ENCODE data around the gene ICE1.
A peak's percentile ranks its signal among the peaks of the same experiment; 100 is the strongest.
"Not testable (repeated sequence)": the region's sequence is repeated elsewhere in the genome, so short reads cannot be mapped to it uniquely, and the experiment has no call there.

The ICE1 gene

DNA sequence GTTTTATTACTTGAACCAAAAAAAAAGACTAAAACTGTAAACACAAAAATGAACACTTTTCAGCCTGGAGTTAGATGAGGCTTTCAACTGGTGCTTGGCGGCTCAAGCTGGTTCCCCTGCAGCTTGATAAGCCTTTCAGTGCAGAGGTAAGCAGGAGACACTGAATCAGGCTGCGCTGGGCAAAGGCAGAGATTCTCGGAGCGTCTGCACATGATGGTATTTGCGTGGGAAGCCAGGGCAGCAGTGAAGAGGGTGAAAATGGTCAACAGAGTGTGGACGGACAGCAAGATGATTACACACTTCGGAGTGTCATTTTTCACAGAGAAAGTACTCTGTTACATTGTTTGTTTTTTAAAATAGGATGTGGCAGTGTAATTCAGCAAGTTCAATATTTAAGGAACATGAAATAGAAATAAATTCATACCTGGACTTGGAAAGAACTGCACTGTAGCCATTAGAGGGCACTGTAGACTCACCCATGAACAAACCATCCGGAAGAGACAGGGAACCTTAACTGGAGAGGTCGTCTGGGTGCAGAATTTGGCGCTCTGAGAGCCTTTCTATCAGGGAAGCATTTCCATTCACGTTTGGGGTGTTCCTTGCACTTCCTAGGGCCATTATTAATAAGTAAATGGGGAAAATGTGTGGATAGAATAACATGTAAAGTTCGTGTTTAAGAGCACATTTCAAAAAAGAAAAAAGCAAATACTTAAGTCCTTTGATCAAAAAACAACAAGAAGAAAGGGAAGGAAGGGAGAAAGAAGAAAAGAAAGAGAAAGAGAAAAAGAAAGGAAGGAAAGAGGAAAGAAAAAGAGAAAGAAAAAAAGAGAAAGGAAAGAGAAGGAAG is 69.8 kb downstream of the ICE1 start:
- peak; percentile 56 for DNase-seq

DNA sequence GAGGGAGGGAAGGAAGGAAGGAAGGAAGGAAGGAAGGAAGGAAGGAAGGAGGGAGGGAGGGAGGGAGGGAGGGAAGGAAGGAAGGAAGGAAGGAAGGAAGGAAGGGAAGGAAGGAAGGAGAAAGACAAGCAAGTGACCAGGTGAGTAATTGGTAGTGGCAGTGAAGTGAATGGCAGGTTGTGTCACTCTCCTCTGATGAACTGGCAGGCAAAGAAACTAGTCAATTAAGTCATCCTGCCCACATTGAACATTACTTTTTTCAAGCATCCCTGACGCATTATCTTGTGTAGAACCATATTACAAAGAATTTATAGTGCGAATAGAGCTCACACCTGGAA is 70.4 kb downstream of the ICE1 start:
- not testable (repeated sequence) for DNase-seq

DNA sequence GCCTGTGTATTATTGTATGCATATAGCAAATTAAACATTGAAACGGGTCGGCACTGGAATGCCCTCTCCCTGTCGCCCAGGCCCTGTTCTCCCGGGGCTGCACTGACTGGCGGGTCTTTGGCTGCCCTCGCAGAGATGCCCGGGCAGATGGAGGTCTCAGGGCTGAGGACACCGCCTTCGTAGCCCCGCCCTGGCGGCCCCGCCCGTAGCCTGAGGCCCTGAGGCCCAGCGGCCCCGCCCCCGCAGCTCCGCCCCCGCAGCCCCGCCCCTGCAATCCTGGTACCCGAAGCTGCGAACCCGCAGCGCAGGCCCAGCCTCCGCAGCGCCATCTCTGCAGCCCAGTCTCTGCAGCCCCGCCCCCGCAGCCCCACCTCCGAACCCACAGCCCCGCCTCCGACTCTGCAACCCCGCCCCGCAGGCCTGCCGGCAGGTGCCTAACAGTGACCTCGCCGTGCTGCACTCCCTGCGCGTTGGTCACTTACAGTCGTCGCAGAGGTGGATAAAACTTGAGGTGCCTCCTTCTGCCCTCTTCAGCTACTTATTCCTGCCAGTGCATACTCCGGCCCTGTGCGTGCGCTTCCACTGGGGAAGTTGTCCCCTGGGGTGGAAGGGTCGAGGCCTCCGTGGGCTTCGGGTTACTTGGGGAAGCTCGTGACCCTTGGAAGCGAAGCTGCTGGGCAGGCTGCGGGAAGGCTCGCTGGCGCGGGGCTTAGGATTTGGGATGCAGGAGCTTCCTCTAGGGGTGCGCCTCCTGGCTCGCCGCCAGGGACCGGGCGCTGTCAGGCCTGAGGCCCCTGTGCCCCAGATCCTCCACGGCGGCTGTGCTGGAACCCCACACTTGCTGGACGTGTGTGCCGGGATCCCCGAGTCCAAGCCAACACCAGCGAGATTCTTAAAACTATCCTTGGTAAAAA is 72.3 kb downstream of the ICE1 start:
- peak; percentile 85 for DNase-seq

DNA sequence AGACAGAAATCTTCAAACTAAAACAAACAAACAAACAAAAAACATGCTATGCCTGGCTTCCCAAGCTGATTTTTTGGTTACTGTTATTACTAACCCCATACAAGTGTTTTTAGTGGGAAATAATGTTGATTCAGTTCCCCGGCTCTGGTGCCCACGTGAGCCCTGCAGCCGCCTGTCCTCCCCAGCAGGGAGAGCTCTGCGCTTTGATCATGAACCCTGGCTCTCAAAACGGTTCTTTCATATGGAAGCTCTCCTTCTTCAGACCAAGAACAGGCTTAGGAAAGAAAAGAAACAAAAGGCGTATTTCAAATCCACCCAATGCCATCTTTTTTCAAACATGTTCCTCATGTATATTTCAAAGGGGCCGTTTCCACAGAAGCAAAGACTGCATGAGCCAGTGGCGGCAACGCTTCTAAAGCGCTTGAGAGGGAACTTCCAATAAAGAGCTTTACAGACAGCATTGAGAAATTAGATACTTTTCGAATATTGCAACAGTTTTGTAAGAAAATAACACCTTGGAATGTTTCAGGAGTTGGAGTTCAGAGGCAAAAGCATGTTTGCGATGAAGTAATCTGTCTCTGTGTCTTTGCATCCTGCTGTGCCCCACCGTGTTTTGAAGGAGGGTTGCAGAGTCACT is 74.8 kb downstream of the ICE1 start:
- peak; percentile 36 for DNase-seq

DNA sequence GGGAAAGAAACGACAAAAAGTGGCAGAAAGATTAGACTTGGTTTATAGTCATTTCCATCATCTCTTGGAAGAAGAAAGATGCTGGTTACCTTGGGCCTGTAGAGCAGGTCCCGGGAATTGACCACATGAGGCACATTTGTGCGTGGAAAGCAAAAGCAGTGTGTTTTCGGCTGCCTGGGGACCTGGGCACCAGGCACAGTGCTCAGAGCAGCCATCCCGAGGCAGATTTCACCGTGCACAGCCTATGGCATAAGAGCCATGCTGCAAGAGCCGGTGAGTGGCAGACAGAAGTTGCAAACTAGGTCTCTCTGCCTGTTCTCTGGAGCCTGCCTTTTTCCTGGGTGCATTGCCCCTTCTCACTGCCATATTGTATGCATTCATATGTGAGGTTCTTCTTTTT is 77.0 kb downstream of the ICE1 start:
- no peak for DNase-seq

DNA sequence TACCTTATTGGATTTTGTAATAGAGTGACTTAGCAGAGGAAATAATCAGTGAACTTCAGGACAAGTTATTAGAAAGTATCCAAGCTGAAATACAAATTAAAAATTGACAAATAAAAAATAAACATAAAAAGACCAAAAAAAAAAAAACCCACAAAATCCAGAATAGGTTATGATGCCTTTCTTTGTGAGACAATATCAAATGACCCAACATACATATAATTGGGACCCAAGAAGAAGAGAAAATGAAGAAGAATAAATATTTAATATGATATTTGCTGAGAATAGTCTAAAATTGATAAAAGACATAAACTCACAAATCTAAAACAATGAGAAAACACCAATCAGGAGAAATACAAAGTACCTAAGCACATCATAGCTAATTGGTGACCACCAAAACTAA is 81.8 kb downstream of the ICE1 start:
- no peak for DNase-seq

DNA sequence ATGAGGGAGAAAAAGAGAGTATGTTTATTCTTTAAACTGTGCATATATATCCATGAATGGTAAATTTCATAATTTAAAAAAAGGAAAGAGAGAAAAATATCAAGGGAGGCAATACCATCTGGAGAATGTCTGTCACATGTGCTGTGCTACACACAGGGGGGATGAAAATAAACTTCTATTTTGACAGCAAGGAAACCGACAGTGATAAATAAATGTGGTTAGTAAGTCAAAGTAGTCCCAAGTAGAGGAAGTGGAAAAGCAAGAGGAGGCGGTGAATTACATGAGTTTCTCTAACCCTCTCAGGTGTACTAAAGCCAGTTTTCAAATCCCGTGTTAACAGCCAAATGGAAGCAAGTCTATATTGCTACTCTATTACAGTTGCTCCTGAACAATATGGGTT is 83.3 kb downstream of the ICE1 start:
- DNase-seq: no peak

DNA sequence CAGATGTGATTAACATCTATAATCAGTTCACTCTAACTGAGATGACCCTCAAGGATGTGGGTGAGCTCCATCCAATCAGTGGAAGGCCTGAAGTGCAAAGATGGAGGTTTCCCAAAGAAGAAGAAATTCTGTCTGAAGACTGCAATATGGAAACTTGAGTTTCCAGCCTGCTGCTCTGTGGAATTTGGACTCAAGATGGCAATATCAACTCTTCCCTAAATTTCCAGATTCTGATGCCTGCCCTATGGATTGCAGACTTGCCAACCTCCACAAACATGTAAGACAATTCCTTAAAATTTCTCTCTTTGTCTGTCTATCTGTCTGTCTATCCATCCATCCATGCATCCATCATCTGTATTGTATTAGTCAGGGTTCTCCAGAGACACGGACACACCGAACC is 85.9 kb downstream of the ICE1 start:
- DNase-seq: no peak

DNA sequence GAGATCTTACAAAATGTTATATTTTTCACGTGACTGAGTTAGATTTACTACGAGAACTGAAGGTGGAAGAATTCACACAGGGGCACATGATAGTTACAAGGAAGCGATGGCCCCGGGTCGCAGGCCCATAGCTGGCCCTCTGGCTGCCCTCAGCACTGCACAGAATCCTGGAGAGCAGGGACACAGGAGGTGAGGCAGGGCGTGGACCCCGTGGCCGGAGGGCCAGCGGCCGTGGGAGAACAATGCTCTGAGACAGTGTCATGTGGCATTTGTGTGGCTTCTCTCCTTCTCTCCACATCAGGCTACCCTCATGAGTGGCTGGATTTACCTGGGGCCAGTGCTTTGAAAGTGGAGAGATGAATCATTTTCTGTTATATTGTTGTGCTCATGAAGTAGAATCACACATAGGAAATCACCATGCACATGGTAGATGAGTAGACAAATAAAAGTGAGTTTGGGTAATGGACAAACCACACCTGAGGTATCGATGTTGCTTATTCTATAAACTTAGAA is 89.5 kb downstream of the ICE1 start:
- no peak for DNase-seq

DNA sequence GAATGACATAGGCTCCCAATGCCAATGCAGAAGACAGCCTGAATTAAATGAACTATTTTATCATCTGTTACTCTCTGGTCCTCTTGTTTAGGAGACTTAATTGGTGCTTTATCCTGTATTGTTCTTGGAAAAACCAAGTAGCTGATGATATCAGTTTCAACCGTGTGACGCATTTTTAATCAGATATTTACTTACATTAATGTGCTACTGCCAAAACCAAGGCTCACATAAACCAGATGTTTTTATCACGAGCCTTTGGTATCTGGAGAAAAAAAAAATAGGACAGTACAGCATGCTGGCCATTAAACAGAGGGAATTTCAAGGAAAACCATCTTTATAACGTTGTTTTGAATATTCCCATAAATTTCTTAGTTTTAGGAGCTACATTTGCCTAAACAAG is 90.1 kb downstream of the ICE1 start:
- no peak for DNase-seq

DNA sequence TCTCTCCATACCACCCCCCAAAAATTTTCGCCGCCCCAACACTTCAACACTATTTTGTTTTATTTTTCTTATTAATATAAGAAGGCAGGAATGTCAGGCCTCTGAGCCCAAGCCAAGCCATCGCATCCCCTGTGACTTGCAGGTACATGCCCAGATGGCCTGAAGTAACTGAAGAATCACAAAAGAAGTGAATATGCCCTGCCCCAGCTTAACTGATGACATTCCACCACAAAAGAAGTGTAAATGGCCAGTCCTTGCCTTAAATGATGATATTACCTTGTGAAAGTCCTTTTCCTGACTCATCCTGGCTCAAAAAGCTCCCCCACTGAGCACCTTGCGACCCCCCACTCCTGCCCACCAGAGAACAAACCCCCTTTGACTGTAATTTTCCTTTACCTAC is 98.1 kb downstream of the ICE1 start:
- not testable (repeated sequence) for DNase-seq

DNA sequence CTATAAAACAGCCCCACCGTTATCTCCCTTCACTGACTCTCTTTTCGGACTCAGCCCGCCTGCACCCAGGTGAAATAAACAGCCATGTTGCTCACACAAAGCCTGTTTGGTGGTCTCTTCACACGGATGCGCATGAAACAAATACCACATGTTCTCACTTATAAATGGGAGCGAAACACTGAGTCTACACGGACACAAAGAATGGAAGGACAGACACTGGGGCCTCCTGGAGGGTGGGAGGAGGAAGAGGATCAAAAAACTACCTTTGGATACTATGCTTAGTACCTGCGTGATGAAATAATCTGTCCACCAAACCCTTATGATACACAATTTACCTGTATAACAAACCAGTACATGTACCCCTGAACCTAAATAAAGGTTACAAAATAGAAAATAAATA is 98.6 kb downstream of the ICE1 start:
- no peak for DNase-seq

DNA sequence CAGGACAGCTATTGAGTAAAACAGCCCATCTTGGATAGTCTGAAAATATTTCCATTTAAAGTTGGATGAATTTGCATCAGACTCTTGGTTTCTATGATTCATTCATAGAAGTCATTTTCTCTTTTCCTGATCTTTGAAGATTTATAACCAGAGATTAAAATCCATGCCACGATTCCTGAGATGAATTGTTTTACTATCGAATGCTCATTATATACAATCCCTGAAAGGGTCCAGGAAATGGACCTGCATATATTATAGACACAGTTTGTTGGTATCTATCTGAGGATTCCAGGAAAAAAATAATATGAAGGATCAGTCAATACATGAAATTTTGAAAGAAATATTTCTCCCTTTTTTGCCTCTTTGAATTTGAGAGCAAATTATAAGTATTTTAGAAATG is 99.0 kb downstream of the ICE1 start:
- DNase-seq: no peak

DNA sequence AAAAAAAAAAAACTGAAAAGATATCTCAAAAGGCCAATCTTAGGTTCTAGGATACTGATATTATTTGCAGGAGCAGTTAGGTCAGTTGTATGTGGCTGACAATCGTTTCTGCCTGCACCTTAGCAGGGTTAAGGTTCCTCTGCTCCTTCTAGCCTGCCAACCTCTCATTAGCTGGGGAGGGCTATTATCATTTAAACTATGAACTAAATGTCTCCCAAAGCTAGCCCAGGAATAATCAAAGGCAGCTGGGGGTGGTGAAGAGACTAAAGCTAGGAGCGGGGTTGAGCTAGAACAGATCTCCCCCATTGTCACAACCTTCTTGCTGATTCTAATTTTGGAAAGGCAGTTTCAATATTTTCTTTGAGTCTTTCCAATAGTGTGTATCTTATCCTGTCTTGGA is 99.9 kb downstream of the ICE1 start:
- no peak for DNase-seq

DNA sequence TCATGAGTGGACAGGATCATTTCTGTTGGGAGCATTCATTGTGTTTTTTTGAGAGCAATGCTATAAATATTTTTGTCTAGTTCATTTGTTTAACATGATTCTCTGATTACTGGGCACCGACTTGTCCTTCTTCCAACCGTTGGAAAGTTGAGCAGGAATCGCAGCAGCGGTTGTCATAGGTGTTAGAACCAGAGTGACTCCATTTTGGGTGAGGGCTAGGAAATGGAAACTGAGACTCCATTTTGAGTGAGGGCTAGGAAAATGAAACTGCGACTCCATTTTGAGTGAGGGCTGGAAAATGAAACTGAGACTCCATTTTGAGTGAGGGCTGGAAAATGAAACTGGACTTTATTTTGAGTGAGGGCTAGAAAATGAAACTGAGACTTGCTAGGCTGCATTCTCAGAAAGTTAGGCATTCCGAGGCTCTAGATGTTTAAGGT is 100.6 kb downstream of the ICE1 start:
- DNase-seq: peak; percentile 72

DNA sequence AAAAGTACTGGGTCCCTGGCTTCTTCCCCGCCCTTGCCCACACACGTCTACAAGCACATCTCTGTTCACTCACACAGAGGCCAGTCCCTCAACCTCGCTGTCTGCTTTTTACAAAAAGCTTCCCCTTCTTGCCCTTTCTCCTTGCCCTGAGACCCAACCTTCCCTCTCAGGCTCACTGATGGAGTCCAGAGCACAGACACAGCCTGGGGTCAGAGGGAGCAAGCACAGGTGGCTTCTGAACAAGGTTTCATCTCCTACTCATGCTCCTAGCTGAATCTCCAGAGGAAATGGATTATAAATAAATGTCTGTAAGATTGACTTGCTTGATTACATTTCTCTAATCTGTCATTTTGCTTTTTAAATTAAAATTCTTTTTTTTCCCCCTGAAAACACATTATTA is 101.8 kb downstream of the ICE1 start:
- DNase-seq: no peak

DNA sequence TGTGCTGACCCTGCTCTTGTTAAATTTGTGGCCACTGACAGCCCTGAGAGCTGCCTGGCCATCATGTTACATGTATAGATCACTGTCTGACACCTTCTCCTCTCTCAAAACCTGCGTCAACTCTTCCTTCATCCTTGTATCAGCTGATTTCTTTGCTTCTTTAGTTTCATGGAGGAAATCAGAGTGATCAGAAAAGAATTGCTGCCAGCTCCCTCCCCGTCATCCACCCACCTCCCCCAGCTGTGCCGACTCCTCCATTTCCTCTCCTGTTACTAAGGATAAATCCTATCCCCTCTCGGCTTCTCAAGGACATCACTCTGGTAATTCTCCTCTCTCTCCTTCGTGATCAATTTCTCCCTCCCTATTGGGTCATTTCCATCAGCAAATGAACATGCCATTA is 108.9 kb downstream of the ICE1 start:
- DNase-seq: no peak

DNA sequence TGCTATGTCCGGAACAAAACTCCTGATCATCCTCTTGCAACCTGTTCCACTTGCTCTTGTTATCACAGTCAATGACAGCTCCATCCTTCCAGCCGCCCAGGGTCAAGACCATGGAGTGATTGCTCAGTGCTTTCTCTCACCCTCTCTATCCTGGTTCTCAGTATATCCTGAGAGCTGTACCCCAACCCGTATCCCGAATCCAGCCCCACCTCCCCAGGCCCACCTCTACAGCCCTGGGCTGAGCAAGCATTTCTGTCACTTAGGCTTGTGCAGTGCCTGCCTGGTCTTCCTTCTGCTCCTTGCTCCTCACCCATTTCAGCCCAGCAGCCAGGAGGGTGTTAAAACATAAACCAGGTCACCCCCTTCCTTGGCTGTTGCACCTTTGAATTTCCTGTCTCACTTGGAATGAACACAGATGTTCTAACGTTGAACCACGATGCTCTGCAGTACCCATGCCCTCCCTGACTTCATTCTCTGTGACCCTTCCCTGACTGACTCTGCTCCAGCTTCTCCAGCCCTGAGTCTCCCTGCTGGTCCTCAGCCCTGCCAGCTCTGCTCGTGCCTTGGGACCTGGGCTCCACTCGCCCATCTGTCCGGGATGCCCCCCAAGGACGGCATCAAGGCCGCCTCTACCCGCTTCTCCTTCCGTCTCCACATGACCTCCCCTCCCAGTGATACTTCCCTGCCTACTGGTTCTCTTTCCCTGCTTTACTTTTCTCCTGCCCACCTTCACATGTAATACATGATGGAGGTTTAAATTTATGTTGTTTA is 110.0 kb downstream of the ICE1 start:
- DNase-seq: no peak

DNA sequence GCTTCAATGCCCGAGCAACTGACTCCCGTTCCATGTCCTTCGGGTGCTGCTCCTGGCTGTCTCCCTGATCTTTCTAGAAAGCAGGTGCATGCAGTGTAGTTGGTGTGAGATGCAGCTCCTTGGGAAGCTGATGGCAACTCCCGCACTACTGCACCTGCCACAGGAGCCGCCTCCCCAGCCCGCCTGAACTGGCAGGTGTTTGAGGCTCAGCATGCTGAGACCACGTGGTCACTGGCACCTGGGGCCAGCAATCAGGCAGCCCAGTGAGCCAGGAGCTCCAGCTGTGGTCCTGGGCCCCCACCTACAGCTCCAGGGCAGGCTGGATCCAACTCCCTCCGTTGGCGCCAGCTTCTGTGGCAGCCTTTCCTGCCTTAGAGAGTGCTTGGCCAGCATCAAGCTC is 111.5 kb downstream of the ICE1 start:
- no peak for DNase-seq

DNA sequence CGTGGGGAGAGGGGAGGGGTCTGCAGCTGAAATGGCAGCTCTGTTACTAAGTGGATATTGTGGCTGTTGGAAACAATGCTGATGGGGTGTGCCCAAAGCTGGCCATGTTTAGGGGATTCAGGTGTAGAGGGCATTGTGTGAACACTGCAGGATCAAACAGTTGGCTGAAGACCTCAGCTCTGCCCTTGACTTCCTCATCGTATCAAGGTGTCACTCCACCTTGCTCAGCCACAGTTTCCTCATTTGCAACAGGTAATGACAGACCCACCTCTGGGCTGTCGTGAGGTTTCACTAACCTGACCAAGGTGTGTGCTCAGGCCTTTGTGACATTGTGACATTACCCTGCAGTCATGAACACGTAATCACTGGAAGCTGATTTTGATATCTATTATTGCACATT is 111.9 kb downstream of the ICE1 start:
- DNase-seq: no peak

DNA sequence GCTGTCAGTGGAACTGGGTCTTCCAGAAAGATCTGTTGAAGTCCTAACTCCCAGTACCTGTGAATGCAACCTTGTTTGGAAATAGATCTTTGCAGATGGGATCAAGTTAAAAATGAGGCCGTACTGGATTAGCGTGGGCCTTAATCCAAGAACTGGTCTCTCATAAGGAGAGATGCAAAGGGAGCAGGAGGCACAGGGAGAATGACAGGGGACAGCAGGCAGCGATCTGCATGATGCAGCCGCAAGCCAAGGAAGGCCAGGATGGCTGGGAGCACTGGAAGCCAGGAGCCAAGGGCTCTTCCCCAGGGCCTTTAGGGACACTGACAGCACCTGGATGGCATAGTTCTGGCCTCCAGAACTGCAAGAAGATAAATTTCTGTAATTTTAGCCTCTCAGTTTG is 114.4 kb downstream of the ICE1 start:
- DNase-seq: no peak

DNA sequence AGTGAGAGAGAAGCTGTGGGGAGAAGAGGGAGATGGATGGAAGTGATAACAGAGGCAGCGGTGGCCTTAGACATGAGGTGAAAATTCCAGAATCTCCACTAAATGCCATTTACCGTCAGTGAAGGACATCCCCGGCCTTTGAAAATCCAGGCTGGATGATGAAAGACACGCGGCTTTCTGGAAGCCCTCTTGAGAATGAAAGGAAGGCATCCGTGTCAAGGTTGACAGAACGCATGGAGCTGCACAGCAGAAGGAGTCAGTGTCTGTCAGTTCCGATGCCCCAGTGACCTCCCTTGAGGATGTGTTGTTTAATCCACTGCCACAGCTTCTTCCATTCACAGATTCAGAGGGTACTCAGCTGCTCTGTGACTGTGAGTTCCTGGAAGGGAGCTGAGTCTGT is 114.9 kb downstream of the ICE1 start:
- no peak for DNase-seq

DNA sequence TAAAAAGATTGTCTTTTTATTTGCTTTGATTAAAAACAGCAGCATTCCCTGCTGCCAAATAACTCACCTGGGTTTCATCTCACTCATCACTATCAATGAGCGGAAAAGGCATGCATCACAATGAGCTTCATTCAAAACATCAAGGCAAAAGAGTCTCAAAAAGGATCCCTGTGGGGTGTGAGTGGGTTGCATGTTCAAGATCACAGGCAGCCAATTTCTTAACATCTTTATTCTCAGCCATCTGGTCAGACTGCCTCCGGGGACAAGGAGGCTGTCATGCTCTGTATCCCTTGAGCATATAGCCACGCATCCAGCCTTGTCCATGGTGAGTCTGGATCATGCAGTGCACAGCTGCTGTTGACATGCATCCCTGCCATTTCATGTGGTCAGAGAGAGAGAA is 117.1 kb downstream of the ICE1 start:
- no peak for DNase-seq

Measured in activated CD4-positive, alpha-beta T cell treated with anti-CD3 and anti-CD28 coated beads, Interleukin-2, Interleukin-6, amounts not matched to agents 100 ng/mL and 50 ng/mL, durations not matched to agents 16 hours and 8 hours (primary cell).